LNCaP clone FGC (cell line): ENCODE data around the gene RNF144A.
A peak's percentile ranks its signal among the peaks of the same experiment; 100 is the strongest.

ENCODE experiments used
- DNase-seq: peaks from one replicate; pipeline ENCODE4 v3.0.0-alpha.2; 2011; ENCODE audit warnings: low read depth
- H3K4me3 ChIP-seq: 2 replicates; pipeline ENCODE4 v1.5.1; 2011; ENCODE audit warnings: mild to moderate bottlenecking, low read depth, low read length, control low read depth
- TF ChIP-seq, protein P1 (sequence below): IDR thresholded peaks from 2 replicates; pipeline ENCODE4 v1.5.1; 2012; ENCODE audit warnings: mild to moderate bottlenecking; ENCODE audit not compliant: control insufficient read depth, insufficient read depth; ENCODE audit errors: extremely low read depth

Gene RNF144A

GRCh38 chr2:6916736-6917070, 509 bp upstream of the RNF144A start:
- no peak for DNase-seq
- TF ChIP-seq, protein P1, sequence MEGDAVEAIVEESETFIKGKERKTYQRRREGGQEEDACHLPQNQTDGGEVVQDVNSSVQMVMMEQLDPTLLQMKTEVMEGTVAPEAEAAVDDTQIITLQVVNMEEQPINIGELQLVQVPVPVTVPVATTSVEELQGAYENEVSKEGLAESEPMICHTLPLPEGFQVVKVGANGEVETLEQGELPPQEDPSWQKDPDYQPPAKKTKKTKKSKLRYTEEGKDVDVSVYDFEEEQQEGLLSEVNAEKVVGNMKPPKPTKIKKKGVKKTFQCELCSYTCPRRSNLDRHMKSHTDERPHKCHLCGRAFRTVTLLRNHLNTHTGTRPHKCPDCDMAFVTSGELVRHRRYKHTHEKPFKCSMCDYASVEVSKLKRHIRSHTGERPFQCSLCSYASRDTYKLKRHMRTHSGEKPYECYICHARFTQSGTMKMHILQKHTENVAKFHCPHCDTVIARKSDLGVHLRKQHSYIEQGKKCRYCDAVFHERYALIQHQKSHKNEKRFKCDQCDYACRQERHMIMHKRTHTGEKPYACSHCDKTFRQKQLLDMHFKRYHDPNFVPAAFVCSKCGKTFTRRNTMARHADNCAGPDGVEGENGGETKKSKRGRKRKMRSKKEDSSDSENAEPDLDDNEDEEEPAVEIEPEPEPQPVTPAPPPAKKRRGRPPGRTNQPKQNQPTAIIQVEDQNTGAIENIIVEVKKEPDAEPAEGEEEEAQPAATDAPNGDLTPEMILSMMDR, result no peak
- no peak overlapping the region for H3K4me3 ChIP-seq

DNA sequence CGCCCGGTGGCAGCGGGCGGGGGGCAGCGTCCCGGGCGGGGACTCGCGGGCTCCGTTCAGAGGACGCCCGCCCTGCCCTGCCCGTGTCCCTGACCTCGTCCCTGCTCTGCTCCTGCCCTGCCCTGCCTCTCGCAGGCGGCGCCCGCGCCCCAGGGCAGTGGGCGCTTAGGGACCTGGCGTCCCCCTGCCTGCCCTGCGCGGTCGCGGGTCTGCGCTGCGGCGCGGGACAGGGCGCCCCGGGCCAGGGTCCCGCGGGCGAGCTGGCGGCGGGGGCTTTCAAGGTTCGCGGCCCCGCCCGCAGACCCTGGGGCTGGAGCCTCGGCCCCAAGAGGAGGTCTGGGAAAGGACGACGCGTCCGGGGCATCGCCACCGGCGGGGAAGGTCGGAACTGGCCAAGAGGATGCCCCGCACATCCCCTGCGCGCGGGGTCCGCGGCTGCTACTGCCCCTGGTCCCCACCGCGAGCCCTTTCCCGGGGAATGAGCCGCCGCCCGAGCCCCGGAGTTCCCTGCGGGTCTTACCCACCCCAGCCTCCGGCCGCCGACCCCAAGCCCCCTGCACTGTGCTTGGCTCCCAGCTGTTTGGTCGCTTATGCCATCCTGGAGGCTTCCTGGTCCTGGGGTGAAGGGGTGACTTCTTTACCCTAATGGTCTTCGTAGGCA, 679 bp downstream of the RNF144A start:
- H3K4me3 ChIP-seq, result peak overlapping the region; percentile 52
- DNase-seq, result no peak
- TF ChIP-seq, protein P1, result no peak; the same call in 1 of the 2 replicates

DNA sequence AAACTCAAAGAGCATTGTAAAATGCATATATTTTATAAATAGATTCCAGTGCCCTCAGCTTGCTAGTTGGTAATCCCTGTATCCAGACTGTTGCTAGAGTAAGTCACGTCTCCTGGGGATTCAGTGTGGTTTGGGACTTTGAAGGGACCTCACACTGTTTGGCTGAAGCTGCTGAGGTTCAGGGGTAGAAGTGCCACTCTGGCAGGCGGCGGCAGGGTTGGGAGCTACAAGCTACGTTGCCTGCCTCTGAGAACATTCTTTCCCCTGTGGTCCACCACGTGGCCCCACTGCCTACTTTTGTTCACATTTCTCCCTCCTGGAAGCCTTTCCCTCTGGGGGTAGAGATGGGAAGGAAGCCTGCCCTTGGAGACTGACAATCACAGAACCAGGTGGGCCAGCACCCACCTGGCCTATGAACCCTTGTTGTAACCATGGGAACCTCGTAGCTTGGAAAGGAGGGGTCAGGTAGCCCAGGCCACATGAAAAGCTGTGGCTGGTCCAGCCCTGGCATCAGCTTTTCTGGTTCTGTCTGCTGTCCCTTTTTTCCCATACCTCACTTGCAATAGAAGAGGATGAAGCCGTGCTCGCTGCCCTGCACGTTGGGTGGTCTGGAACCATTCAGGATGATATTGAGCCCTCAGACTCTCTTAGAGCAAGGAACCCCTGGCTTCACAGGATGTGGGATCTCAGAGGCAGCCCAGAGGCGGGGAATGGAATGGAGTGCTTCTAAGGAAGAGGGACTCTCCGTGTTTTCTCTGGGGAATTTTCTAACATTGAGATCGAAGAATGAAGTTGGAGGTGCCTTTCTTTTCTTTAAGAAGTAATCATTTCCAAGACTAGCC, 2.9 kb downstream of the RNF144A start:
- H3K4me3 ChIP-seq, result no peak overlapping the region
- TF ChIP-seq, protein P1, result no peak
- DNase-seq, result no peak

- DNase-seq, result no peak
- no peak overlapping the region for H3K4me3 ChIP-seq
- TF ChIP-seq, protein P1, result no peak
Measured at GRCh38 chr2:6920743-6921064, 3.5 kb downstream of the RNF144A start.

DNA sequence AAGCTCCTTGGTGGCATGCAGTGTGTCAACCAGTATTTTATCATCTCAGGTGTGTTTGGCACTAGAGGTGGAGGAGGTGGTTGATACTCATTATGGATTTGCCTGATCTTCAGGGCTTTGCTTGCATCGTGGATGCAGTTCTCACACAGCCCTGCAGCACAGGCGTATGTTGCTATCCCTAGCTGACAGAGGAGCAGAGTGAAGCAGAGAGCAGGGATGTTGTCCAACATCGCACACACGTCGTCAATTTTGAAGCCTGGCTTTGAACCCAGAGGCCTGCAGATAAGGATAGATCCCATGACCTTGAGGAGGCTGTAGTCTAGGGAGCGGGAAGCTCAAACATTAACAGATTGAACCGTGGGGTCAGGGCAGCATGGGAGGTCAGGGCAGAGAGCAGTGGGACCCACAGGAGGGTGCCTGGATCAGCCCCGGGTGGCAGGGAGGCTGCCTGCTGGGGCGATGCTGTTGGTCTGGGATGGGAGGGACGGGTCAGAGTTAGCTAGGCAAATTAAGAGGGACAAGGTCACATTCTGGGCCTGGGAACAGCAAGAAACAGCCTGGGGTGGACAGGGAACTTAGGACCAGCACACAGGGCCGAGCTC, 4.2 kb downstream of the RNF144A start:
- no peak overlapping the region for H3K4me3 ChIP-seq
- TF ChIP-seq, protein P1, result no peak
- DNase-seq, result no peak

- TF ChIP-seq, protein P1, result peak; percentile 58
- no peak overlapping the region for H3K4me3 ChIP-seq
- DNase-seq, result peak; percentile 78
Measured at GRCh38 chr2:6922201-6922656, 5.0 kb downstream of the RNF144A start.
